H1 (cell line): ENCODE results near the gene CCBE1. TPM values are rescaled to one million over a fixed set of nuclear protein-coding genes. Genes with fewer than 3 reads are reported as not detected.

Experiments
- CTCF ChIA-PET: fragments of 300-600 bp; sonication (Branson Sonifier 250); formaldehyde crosslinking; loops from one replicate; lab custom pipeline; 2021; ENCODE audit not compliant: partially characterized antibody; lab: Charles Lee
- POLR2A ChIA-PET: fragments of 300-600 bp; sonication (Branson Sonifier 250); formaldehyde crosslinking; loops from one replicate; lab custom pipeline; 2021; ENCODE audit warnings: inconsistent platforms; ENCODE audit not compliant: partially characterized antibody; lab: Charles Lee
- DNase-seq, 2 experiments: peaks; one replicate each; pipeline versions ENCODE4 v3.0.0 to v3.0.0-alpha.2; 2010 to 2022; ENCODE audit warnings: low spot score in 2 of 2, low read depth in 1 of 2, mixed read lengths in 1 of 2
- FAIRE-seq: peaks from 2 replicates; lab custom pipeline; 2011; peaks lifted over from hg19 to GRCh38; lab: Jason Lieb, UNC
- H2AFZ ChIP-seq: 2 replicates; pipeline ENCODE4 v1.8.1; 2012; ENCODE audit warnings: low read length, inconsistent platforms
- H2AK5ac ChIP-seq: 2 replicates; pipeline ENCODE4 v1.6.1; 2013; ENCODE audit warnings: low read depth, low read length
- H2BK120ac ChIP-seq: replicated peaks from 2 replicates; pipeline ENCODE3; 2013; ENCODE audit warnings: low read depth, low read length, inconsistent platforms
- H2BK12ac ChIP-seq: 2 replicates; pipeline ENCODE4 v1.6.1; 2013; ENCODE audit warnings: low read depth, low read length
- H2BK15ac ChIP-seq: 2 replicates; pipeline ENCODE4 v1.6.1; 2013; ENCODE audit warnings: low read length
- H2BK20ac ChIP-seq: 2 replicates; pipeline ENCODE4 v1.6.1; 2013; ENCODE audit warnings: low read length
- H2BK5ac ChIP-seq: 2 replicates; pipeline ENCODE4 v1.6.1; 2013; ENCODE audit warnings: low read depth, low read length
- H3K14ac ChIP-seq: 2 replicates; pipeline ENCODE4 v1.6.1; 2013; ENCODE audit warnings: inconsistent platforms; ENCODE audit not compliant: insufficient read length
- H3K18ac ChIP-seq: 2 replicates; pipeline ENCODE4 v1.6.1; 2013; ENCODE audit warnings: low read length; ENCODE audit errors: extremely low read depth
- H3K23ac ChIP-seq: 2 replicates; pipeline ENCODE4 v1.6.1; 2013; ENCODE audit warnings: inconsistent platforms; ENCODE audit not compliant: insufficient read length
- H3K23me2 ChIP-seq: 2 replicates; pipeline ENCODE4 v1.6.1; 2013; ENCODE audit warnings: low read depth, low read length
- H3K27ac ChIP-seq: 2 replicates; pipeline ENCODE4 v1.6.1; 2011; ENCODE audit warnings: low read depth, low read length, inconsistent platforms
- H3K27me3 ChIP-seq, 4 experiments: replicated peaks in 1 of 4; 1 replicate in 1 of 4; 2 replicates in 3 of 4; pipeline versions ENCODE4 v1.6.1 to v1.8.1; 2011 to 2013; ENCODE audit warnings: low read length in 3 of 4, mild to moderate bottlenecking in 3 of 4, inconsistent platforms in 2 of 4, mixed read lengths in 2 of 4, moderate library complexity in 1 of 4; ENCODE audit not compliant: control insufficient read depth in 3 of 4, insufficient read depth in 3 of 4; ENCODE audit errors: extremely low read depth in 1 of 4
- H3K36me3 ChIP-seq, 4 experiments: 2 replicates each; pipeline versions ENCODE4 v1.6.1 to v1.8.1; 2011 to 2013; ENCODE audit warnings: mild to moderate bottlenecking in 4 of 4, low read length in 3 of 4, moderate library complexity in 2 of 4, control low read depth in 1 of 4, inconsistent platforms in 1 of 4; ENCODE audit not compliant: insufficient read depth in 4 of 4, control insufficient read depth in 2 of 4
- H3K4ac ChIP-seq: replicated peaks from 2 replicates; pipeline ENCODE3; 2013; ENCODE audit warnings: low read length, low read depth, mixed read lengths, inconsistent platforms; ENCODE audit not compliant: insufficient read length
- H3K4me1 ChIP-seq, 4 experiments: replicated peaks in 1 of 4; 1 replicate in 1 of 4; 2 replicates in 3 of 4; pipeline versions ENCODE4 v1.6.1 to v1.8.1; 2011 to 2013; ENCODE audit warnings: low read length in 3 of 4, inconsistent platforms in 2 of 4, mixed read lengths in 1 of 4; ENCODE audit not compliant: insufficient read depth in 4 of 4, control insufficient read depth in 3 of 4
- H3K4me2 ChIP-seq, 2 experiments: 2 replicates each; pipeline versions ENCODE4 v1.6.1 to v1.8.1; 2011 to 2013; ENCODE audit warnings: low read depth in 2 of 2, low read length in 2 of 2, control low read depth in 1 of 2, inconsistent platforms in 1 of 2, mild to moderate bottlenecking in 1 of 2; ENCODE audit not compliant: insufficient read depth in 1 of 2
- H3K4me3 ChIP-seq, 4 experiments: fragments of 200-600, 300-600 bp in 1 of 4; sonication (generic), shearing (Covaris generic), sonication (Bioruptor Twin) in 1 of 4; 2 replicates each; pipeline versions ENCODE4 v1.5.1 to v1.8.1; 2011 to 2016; ENCODE audit warnings: low read length in 4 of 4, low read depth in 3 of 4, control low read depth in 2 of 4, inconsistent platforms in 2 of 4, mild to moderate bottlenecking in 2 of 4, mixed read lengths in 1 of 4, moderate library complexity in 1 of 4; ENCODE audit not compliant: insufficient read depth in 2 of 4; ENCODE audit errors: extremely low read depth in 1 of 4
- H3K56ac ChIP-seq: replicated peaks from 2 replicates; pipeline ENCODE3; 2013; ENCODE audit warnings: low read depth, mild to moderate bottlenecking, mixed read lengths, low read length, inconsistent platforms; ENCODE audit not compliant: insufficient read length
- H3K79me1 ChIP-seq: 2 replicates; pipeline ENCODE4 v1.6.1; 2013; ENCODE audit warnings: low read depth, low read length, control low read depth
- H3K79me2 ChIP-seq, 2 experiments: 2 replicates each; pipeline versions ENCODE4 v1.6.1 to v1.8.1; 2012 to 2013; ENCODE audit warnings: low read length in 2 of 2, mild to moderate bottlenecking in 2 of 2, inconsistent platforms in 1 of 2; ENCODE audit not compliant: insufficient read depth in 2 of 2, control insufficient read depth in 1 of 2
- H3K9ac ChIP-seq, 4 experiments: replicated peaks in 1 of 4; 1 replicate in 1 of 4; 2 replicates in 3 of 4; pipeline versions ENCODE4 v1.6.1 to v1.8.1; 2011 to 2013; ENCODE audit warnings: low read depth in 3 of 4, low read length in 3 of 4, control low read depth in 2 of 4, mild to moderate bottlenecking in 2 of 4, moderate library complexity in 2 of 4, inconsistent platforms in 1 of 4; ENCODE audit errors: extremely low read depth in 1 of 4
- H3K9me3 ChIP-seq, 2 experiments: 2 replicates each; pipeline versions ENCODE4 v1.6.1 to v1.8.1; 2012 to 2013; ENCODE audit warnings: mild to moderate bottlenecking in 2 of 2, moderate library complexity in 2 of 2, control low read depth in 1 of 2, inconsistent platforms in 1 of 2, low read depth in 1 of 2, low read length in 1 of 2, mixed read lengths in 1 of 2; ENCODE audit not compliant: insufficient read depth in 2 of 2
- H4K20me1 ChIP-seq, 2 experiments: replicated peaks in 1 of 2; 2 replicates each; pipeline versions ENCODE3 to v1.8.1; 2011 to 2013; ENCODE audit warnings: inconsistent platforms in 2 of 2, low read length in 2 of 2, mild to moderate bottlenecking in 1 of 2; ENCODE audit not compliant: insufficient read depth in 2 of 2, control insufficient read depth in 1 of 2
- H4K5ac ChIP-seq: 2 replicates; pipeline ENCODE4 v1.6.1; 2013; ENCODE audit warnings: low read length, low read depth, mixed read lengths, inconsistent platforms; ENCODE audit not compliant: insufficient read length
- H4K8ac ChIP-seq: 2 replicates; pipeline ENCODE4 v1.8.0; 2013; ENCODE audit warnings: mild to moderate bottlenecking, moderate library complexity, low read length, inconsistent platforms; ENCODE audit not compliant: insufficient read depth; ENCODE audit errors: extremely low read depth
- H4K91ac ChIP-seq: replicated peaks from 2 replicates; pipeline ENCODE3; 2013; ENCODE audit warnings: low read length, mixed read lengths, inconsistent platforms; ENCODE audit not compliant: insufficient read length
- CEBPB ChIP-seq: IDR thresholded peaks from 2 replicates; pipeline ENCODE4 v1.6.1; 2012; ENCODE audit warnings: low read depth, low read length
- JUND ChIP-seq: IDR thresholded peaks from 2 replicates; pipeline ENCODE4 v1.6.1; 2011; ENCODE audit warnings: mild to moderate bottlenecking, improper control_type of control experiment, low read length
- KDM5A ChIP-seq: fragments of 200-600 bp; IDR thresholded peaks from 2 replicates; pipeline ENCODE4 v1.7.1; 2012; ENCODE audit warnings: mild to moderate bottlenecking, low read length, inconsistent platforms, mixed read lengths
- NANOG ChIP-seq: IDR thresholded peaks from 2 replicates; pipeline ENCODE4 v1.6.1; 2011; ENCODE audit warnings: low read length, low read depth, mild to moderate bottlenecking, inconsistent platforms; ENCODE audit not compliant: insufficient read depth, poor library complexity, severe bottlenecking
- SIRT6 ChIP-seq: IDR thresholded peaks from one replicate; pipeline ENCODE4 v1.7.1; 2012; ENCODE audit warnings: low read length, inconsistent platforms
- TBP ChIP-seq: IDR thresholded peaks from 2 replicates; pipeline ENCODE4 v1.6.1; 2011; ENCODE audit warnings: low read depth, low read length, improper control_type of control experiment
- WGBS, 2 experiments: shearing (Covaris generic) in 1 of 2; methylation state at CpG; one replicate each; pipeline versions ENCODE4 v1.1.6 to v1.1.7; 2013 to 2015; ENCODE audit warnings: low lambda C conversion rate in 2 of 2, mixed read lengths in 2 of 2, inconsistent platforms in 1 of 2, low coverage in 1 of 2, missing lambda C conversion rate in 1 of 2; ENCODE audit not compliant: insufficient replicate concordance in 2 of 2, insufficient coverage in 1 of 2, insufficient read length in 1 of 2; ENCODE audit errors: extremely low coverage in 1 of 2, missing lambda C conversion rate in 1 of 2; 5-methylcytosine and 5-hydroxymethylcytosine counted together
- polyA plus RNA-seq, 7 experiments: library from polyadenylated mRNA; depleted of rRNA in 3 of 7; stranded (reverse) in 5 of 7; unstranded in 2 of 7; fragments of >200 nt in 5 of 7; fragments of 200-250 nt in 2 of 7; gene quantifications; 1 replicate in 5 of 7; 2 replicates in 1 of 7; 4 replicates in 1 of 7; pipeline versions ENCODE4 v1.2.1 to v1.2.3, GENCODE V29; 2011 to 2013; ENCODE audit warnings: missing spikeins in 2 of 7, mixed read lengths in 2 of 7
- total RNA-seq: library from RNA; stranded (reverse); fragmentation: NEBNext Ultra II Directional; extraction: Animal tissue kit (Norgen Biotek cat#: 25700); gene quantifications from 2 replicates; pipeline ENCODE4 v1.2.1, GENCODE V29; 2021

The CCBE1 gene
- total and polyA plus RNA-seq, 2 of the 8 experiments (the other 6 are each of a cell fraction or from before 2014, with no cell fraction given): 2.1 to 2.6 TPM

- Histone ChIP-seq H2AK5ac (no peak overlapping the region), H2BK12ac (no peak overlapping the region), H3K18ac (no peak overlapping the region), H2BK20ac (no peak overlapping the region), H3K4ac (no peak overlapping the region), H3K4me1 (no peaks in the 10 kb centered on the region), H2AFZ (no peak overlapping the region), H3K4me2 (no peak overlapping the region), H2BK5ac (no peak overlapping the region), H3K9ac (no peak overlapping the region), H4K5ac (no peak overlapping the region), H3K56ac (no peak overlapping the region), H3K27me3 (no peaks in the 10 kb centered on the region), H2BK15ac (no peak overlapping the region), H4K20me1 (no peaks in the 10 kb centered on the region), H3K23ac (no peak overlapping the region), H3K79me2 (no peaks in the 10 kb centered on the region), H3K9me3 (no peaks in the 10 kb centered on the region), H2BK120ac (no peak overlapping the region), H3K4me3 (no peak overlapping the region), H3K79me1 (no peaks in the 10 kb centered on the region), H4K8ac (no peak overlapping the region), H3K27ac (no peak overlapping the region), H4K91ac (no peak overlapping the region), H3K23me2 (no peaks in the 10 kb centered on the region), H3K14ac (no peak overlapping the region), H3K36me3 (no peaks in the 10 kb centered on the region)
- POLR2A ChIA-PET: no interaction called here
- DNase-seq (no peak), FAIRE-seq (no peak)
- CTCF ChIA-PET: no interaction called here
- 89% methylated on average over 6 of the region's 6 CpGs; no CpG with 5 or more reads in 1 of the 2 experiments for WGBS, 2 experiments
- no peak for TF ChIP-seq SIRT6
- TF ChIP-seq KDM5A: no peak
- no peak for TF ChIP-seq TBP
- TF ChIP-seq JUND: no peak
- TF ChIP-seq CEBPB: no peak
- no peak for TF ChIP-seq NANOG
Measured at GRCh38 chr18:59535055-59535454, 162.2 kb downstream of the CCBE1 start.
